CD4-positive, alpha-beta T cell treated with Interleukin-6 at 100 ng/mL for 8 hours (primary cell): ENCODE measurements around the gene SPATS2L.

ENCODE experiments used
- DNase-seq: peaks from one replicate; pipeline ENCODE4 v3.0.0-alpha.2; 2020; ENCODE audit warnings: mixed read lengths, low spot score

The SPATS2L gene

GRCh38 chr2:200506679-200507078, 200.2 kb downstream of the SPATS2L start:
- no peak for DNase-seq

- no peak for DNase-seq
Measured at GRCh38 chr2:200507179-200507578, 200.7 kb downstream of the SPATS2L start.

- DNase-seq = no peak
Measured at GRCh38 chr2:200509235-200509611, 202.7 kb downstream of the SPATS2L start.

- peak; percentile 88 for DNase-seq
Measured at GRCh38 chr2:200509612-200510433, 203.3 kb downstream of the SPATS2L start, which contains the start of gene KCTD18. Gene KCTD18, minus strand, starts transcription at chr2:200510068. Its CDS starts 3,052 bp downstream, at chr2:200507016.

GRCh38 chr2:200515155-200515554, 208.7 kb downstream of the SPATS2L start:
- DNase-seq = peak; percentile 15

- DNase-seq = no peak
Measured at GRCh38 chr2:200523158-200523557, 216.7 kb downstream of the SPATS2L start.

GRCh38 chr2:200523604-200524003, 217.1 kb downstream of the SPATS2L start:
- DNase-seq = no peak

GRCh38 chr2:200525066-200525465, 218.6 kb downstream of the SPATS2L start:
- no peak for DNase-seq

GRCh38 chr2:200525551-200525881, 219.0 kb downstream of the SPATS2L start:
- no peak for DNase-seq

- DNase-seq = peak; percentile 94
Measured at GRCh38 chr2:200525882-200526651, 219.6 kb downstream of the SPATS2L start, which contains the start of gene SGO2. Gene SGO2, plus strand, starts transcription at chr2:200526207. Its CDS starts 6,769 bp downstream, at chr2:200532976.

- DNase-seq = no peak
Measured at GRCh38 chr2:200528228-200528627, 221.7 kb downstream of the SPATS2L start.
